Adrenal gland (tissue), 12 donors: Measurements from ENCODE around the gene GNAL. TPM values are rescaled to one million over a fixed set of nuclear protein-coding genes. Genes with fewer than 3 reads are reported as not detected.

Experiments
- DNase-seq, 7 donors: peaks; one replicate each; pipeline ENCODE4 v3.0.0-alpha.2; 2019 to 2020
- H3K27ac ChIP-seq, 5 donors: fragments of 200-600 bp; sonication (generic) in 4 of 5; 1 replicate in 3 of 5; 2 replicates in 2 of 5; pipeline versions ENCODE4 v1.5.1 to v1.8.0; 2016 to 2020; ENCODE audit warnings: mild to moderate bottlenecking in 1 of 5
- H3K27me3 ChIP-seq: fragments of 200-600 bp; 2 replicates; pipeline ENCODE4 v1.8.0; 2021
- H3K36me3 ChIP-seq, 2 donors: fragments of 200-600 bp; replicated peaks in 1 of 2; 1 replicate in 1 of 2; 2 replicates in 1 of 2; pipeline versions ENCODE4 v1.5.1 to v1.8.0; 2018 to 2022
- H3K4me1 ChIP-seq, 2 donors: fragments of 200-600 bp; replicated peaks in 1 of 2; 1 replicate in 1 of 2; 2 replicates in 1 of 2; pipeline versions ENCODE4 v1.5.1 to v1.8.0; 2018 to 2021
- H3K4me3 ChIP-seq, 4 donors: fragments of 200-600 bp; sonication (generic) in 3 of 4; one replicate each; pipeline ENCODE4 v1.5.1; 2016 to 2018
- H3K9me3 ChIP-seq, 3 donors: fragments of 200-600 bp; sonication (generic) in 1 of 3; replicated peaks in 1 of 3; 1 replicate in 2 of 3; 2 replicates in 1 of 3; pipeline versions ENCODE4 v1.5.1 to v1.8.0; 2016 to 2021
- POLR2A ChIP-seq, 2 donors: fragments of 450-650 bp; IDR thresholded peaks; one replicate each; pipeline ENCODE4 v1.6.1; 2017; ENCODE audit warnings: antibody characterized with exemption in 2 of 2, mild to moderate bottlenecking in 2 of 2, moderate library complexity in 1 of 2
- WGBS, 4 donors: extraction: QIAGEN DNeasy Blood & Tissue Kit in 2 of 4; methylation state at CpG; one replicate each; pipeline versions ENCODE4 v1.1.5 to v1.1.7; 2013 to 2017; 5-methylcytosine and 5-hydroxymethylcytosine counted together
- intact Hi-C, 2 donors: fragments of 100-400 bp; cut with DNase I; formaldehyde crosslinking; loops; one replicate each; pipeline versions ENCODE4 v1.14.1 to v1.15.0; 2022 to 2023
- polyA plus RNA-seq, 3 donors: library from polyadenylated mRNA; stranded (reverse); fragments of 200-250 nt in 2 of 3; fragments of 350-450 nt in 1 of 3; fragmentation: Illumina TruSeq in 1 of 3; extraction: RNeasy Lipid Tissue Mini Kit (QIAGEN cat#74804) in 1 of 3; gene quantifications; one replicate each; pipeline ENCODE4 v1.2.3, GENCODE V29; 2013 to 2014
- total RNA-seq, 9 donors: library from RNA; depleted of rRNA in 4 of 9; stranded (reverse); fragments of >200 nt in 4 of 9; fragments of 120-200 nt in 1 of 9; fragmentation: NEBNext Ultra II Directional in 1 of 9; extraction: Animal tissue kit (Norgen Biotek cat#: 25700) in 1 of 9; gene quantifications; one replicate each; pipeline versions ENCODE4 v1.1.0 to v1.2.4, GENCODE V29; 2013 to 2023
- TF ChIP-seq, protein P1 (sequence below), 6 experiments: fragments of 450-650 bp in 4 of 6; fragments of 200-600 bp in 2 of 6; sonication (generic) in 1 of 6; IDR thresholded peaks; 1 replicate in 5 of 6; 2 replicates in 1 of 6; pipeline versions ENCODE4 v1.5.1 to v1.8.0; 2016 to 2021; ENCODE audit warnings: antibody characterized with exemption in 6 of 6, mild to moderate bottlenecking in 2 of 6, moderate library complexity in 1 of 6
- donor health status: healthy with polysubstance abuse.
- donor health status: Bipolar disorder and iron deficiency.
- donor health status: DM: yes; HTN: yes; CAD: no.
- donor health status: DM: no; HTN: no; CAD: no.
- donor health status: DM: no; HTN: no; CAD: no.
- donor health status: DM: yes; HTN: yes; CAD: no.

Gene GNAL
- total and polyA plus RNA-seq, 12 donors, result 0.48 to 7.0 (median 2.3) TPM

DNA sequence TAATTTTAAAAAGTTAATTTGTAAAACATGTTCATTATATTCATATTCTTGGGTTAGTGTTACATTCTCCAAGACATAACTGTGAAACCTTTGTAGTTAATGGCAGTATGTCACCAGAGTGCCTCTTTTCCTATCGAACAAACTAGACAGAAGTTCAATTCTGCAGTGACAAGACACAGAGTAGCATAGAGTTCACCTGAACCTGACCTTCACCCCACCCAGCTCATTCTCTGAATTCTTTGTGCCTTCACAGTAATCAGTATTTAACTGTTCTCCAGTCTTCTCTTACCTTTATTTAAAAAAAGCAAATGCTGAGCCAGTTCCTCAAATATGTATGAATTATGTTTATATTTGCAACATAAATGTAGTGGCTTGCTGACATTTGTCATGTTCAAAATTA is 109.2 kb downstream of the GNAL start:
- H3K4me3 ChIP-seq, result no peak overlapping the region

DNA sequence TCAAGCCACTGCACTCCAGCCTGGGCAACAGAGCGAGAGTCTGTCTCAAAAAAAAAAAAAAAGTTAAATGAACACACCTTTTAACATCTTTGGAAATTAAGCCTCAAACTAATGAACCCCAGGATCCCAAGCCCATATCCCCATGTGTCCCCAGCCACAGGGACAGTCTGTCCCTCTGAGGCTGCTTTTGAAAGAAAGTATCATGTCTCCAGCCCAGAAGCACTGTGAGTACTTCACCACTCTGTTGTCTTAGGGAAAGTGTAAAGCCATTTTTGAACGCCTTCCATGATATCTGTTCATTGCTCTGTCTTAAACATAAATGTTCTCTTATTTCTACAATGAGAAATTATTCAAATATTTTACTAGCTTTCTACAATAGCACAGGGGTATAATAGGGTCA is 110.0 kb downstream of the GNAL start:
- H3K4me3 ChIP-seq, result no peak overlapping the region
- 81 to 86% (median 84%) methylated on average over 2 of the region's 2 CpGs for WGBS, 4 donors
- no peaks in the 10 kb centered on the region for H3K27me3 ChIP-seq
- no peak overlapping the region for H3K27ac ChIP-seq
- H3K36me3 ChIP-seq, result no peaks in the 10 kb centered on the region
- DNase-seq, result no peak
- TF ChIP-seq POLR2A (IDR thresholded peaks at IDR 0.05), result no peak
- TF ChIP-seq, protein P1, sequence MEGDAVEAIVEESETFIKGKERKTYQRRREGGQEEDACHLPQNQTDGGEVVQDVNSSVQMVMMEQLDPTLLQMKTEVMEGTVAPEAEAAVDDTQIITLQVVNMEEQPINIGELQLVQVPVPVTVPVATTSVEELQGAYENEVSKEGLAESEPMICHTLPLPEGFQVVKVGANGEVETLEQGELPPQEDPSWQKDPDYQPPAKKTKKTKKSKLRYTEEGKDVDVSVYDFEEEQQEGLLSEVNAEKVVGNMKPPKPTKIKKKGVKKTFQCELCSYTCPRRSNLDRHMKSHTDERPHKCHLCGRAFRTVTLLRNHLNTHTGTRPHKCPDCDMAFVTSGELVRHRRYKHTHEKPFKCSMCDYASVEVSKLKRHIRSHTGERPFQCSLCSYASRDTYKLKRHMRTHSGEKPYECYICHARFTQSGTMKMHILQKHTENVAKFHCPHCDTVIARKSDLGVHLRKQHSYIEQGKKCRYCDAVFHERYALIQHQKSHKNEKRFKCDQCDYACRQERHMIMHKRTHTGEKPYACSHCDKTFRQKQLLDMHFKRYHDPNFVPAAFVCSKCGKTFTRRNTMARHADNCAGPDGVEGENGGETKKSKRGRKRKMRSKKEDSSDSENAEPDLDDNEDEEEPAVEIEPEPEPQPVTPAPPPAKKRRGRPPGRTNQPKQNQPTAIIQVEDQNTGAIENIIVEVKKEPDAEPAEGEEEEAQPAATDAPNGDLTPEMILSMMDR (IDR thresholded peaks at IDR 0.05), result no peak
- no peaks in the 10 kb centered on the region for H3K4me1 ChIP-seq
- intact Hi-C loops, result no loop called here
- no peaks in the 10 kb centered on the region for H3K9me3 ChIP-seq

More for the DNA sequence above, 109.2 kb downstream of the GNAL start:
- Histone ChIP-seq H3K27ac (no peak overlapping the region), H3K9me3 (no peaks in the 10 kb centered on the region), H3K4me1 (no peaks in the 10 kb centered on the region), H3K36me3 (no peaks in the 10 kb centered on the region), H3K27me3 (no peaks in the 10 kb centered on the region)
- TF ChIP-seq POLR2A (IDR thresholded peaks at IDR 0.05), result no peak
- TF ChIP-seq, protein P1 (IDR thresholded peaks at IDR 0.05), result no peak
- 35 to 45% (median 37%) methylated on average over 1 of the region's 1 CpG for WGBS, 4 donors
- intact Hi-C loops, result no loop called here
- DNase-seq, result no peak

DNA sequence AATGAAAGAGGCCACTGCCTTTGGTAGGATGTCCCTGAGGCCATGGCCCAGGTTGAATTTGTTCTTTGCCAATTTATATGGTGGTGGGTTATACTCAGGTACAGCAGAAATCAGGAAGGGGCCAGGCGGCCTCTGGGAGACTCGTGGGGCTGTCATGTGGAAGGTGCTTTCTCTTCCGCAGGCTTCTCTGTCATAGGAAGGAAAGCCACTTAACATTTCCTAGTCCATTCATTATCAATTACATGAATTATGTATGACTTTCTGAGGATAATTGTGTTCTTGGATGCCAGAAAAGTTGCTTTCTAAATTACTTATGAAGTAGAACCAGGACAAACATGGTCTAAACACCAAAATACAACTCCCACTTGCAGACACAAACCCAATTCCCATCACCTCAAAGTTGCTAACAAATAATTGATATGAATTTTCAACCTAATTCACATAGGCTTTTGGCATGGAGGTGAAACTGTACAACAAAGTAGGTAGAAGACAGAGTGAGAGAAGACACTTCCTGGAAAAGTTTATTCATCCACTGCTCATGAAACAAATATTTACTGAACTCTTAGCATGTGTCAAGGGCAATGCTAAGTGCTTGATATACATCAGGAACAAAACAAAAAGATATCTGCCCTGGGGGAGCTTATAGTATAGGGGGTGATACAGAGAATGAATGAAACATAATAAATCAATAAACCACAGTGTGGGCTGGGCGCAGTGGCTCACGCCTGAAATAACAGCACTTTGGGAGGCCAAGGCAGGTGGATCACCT is 111.7 kb downstream of the GNAL start:
- H3K36me3 ChIP-seq, result no peaks in the 10 kb centered on the region
- no peaks in the 10 kb centered on the region for H3K27me3 ChIP-seq
- H3K27ac ChIP-seq, result no peak overlapping the region
- DNase-seq, result no peak
- WGBS, 4 donors, result 71 to 91% (median 87%) methylated on average over 5 of the region's 5 CpGs
- intact Hi-C loops, result no loop called here
- no peak overlapping the region for H3K4me3 ChIP-seq
- H3K9me3 ChIP-seq, result no peaks in the 10 kb centered on the region
- no peaks in the 10 kb centered on the region for H3K4me1 ChIP-seq
- TF ChIP-seq POLR2A (IDR thresholded peaks at IDR 0.05), result no peak
- TF ChIP-seq, protein P1 (IDR thresholded peaks at IDR 0.05), result no peak

DNA sequence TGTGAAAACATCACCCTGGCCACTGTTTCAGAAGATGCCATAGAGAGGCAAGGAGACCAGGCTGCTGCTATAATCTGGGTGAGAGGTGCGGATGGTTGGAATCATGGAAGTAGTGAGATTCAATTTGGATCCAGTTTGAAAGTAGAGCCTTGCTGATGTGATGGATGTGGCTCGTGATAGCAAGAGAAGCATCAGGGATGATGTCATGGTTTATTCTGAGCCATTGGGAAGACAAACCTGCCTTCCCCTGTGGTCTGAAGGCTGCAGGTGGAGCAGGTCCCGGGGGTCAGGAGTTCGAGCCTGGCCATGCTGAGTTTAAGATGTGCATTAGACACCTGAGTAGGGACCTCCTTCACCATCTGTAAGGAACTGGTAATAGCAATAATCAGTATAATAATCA is 112.5 kb downstream of the GNAL start:
- DNase-seq, result no peak
- no peak overlapping the region for H3K27ac ChIP-seq
- H3K27me3 ChIP-seq, result no peaks in the 10 kb centered on the region
- intact Hi-C loops, result no loop called here
- H3K9me3 ChIP-seq, result no peaks in the 10 kb centered on the region
- WGBS, 4 donors, result 76 to 87% (median 81%) methylated on average over 4 of the region's 4 CpGs
- H3K4me1 ChIP-seq, result no peaks in the 10 kb centered on the region
- TF ChIP-seq, protein P1 (IDR thresholded peaks at IDR 0.05), result no peak
- TF ChIP-seq POLR2A (IDR thresholded peaks at IDR 0.05), result no peak
- no peaks in the 10 kb centered on the region for H3K36me3 ChIP-seq
- no peak overlapping the region for H3K4me3 ChIP-seq
